Measurements from ENCODE around the gene SLC9A1. TPM values are rescaled to one million over a fixed set of nuclear protein-coding genes. Genes with fewer than 3 reads are reported as not detected.

The SLC9A1 gene
- total RNA-seq, 1 donor from 2014 or later, result 170 TPM

GRCh38 chr1:27102707-27103468 lies 52.0 kb downstream of the SLC9A1 start:
- peak; percentile 79 for DNase-seq (ENCODE audit: low spot score)

- no peak for DNase-seq (ENCODE audit: low spot score)
Measured at GRCh38 chr1:27102134-27102706, 52.7 kb downstream of the SLC9A1 start.

GRCh38 chr1:27101696-27102095 lies 53.2 kb downstream of the SLC9A1 start:
- DNase-seq (ENCODE audit: low spot score), result no peak

GRCh38 chr1:27101054-27101491 lies 53.9 kb downstream of the SLC9A1 start:
- DNase-seq (ENCODE audit: low spot score), result no peak

GRCh38 chr1:27100335-27101053 lies 54.4 kb downstream of the SLC9A1 start:
- no peak for DNase-seq (ENCODE audit: low spot score)

GRCh38 chr1:27099587-27100334 lies 55.2 kb downstream of the SLC9A1 start:
- DNase-seq (ENCODE audit: low spot score), result no peak

- DNase-seq (ENCODE audit: low spot score), result no peak
Measured at GRCh38 chr1:27099135-27099586, 55.8 kb downstream of the SLC9A1 start.

- no peak for DNase-seq (ENCODE audit: low spot score)
Measured at GRCh38 chr1:27098431-27099134, 56.3 kb downstream of the SLC9A1 start.

GRCh38 chr1:27097484-27097917 lies 57.4 kb downstream of the SLC9A1 start:
- DNase-seq (ENCODE audit: low spot score), result peak; percentile 80

- no peak for DNase-seq (ENCODE audit: low spot score)
Measured at GRCh38 chr1:27095576-27095975, 59.3 kb downstream of the SLC9A1 start.

- DNase-seq (ENCODE audit: low spot score), result no peak
Measured at GRCh38 chr1:27092888-27093287, 62.0 kb downstream of the SLC9A1 start.

GRCh38 chr1:27090911-27091310 lies 64.0 kb downstream of the SLC9A1 start:
- no peak for DNase-seq (ENCODE audit: low spot score)

GRCh38 chr1:27087371-27088220 lies 67.3 kb downstream of the SLC9A1 start:
- DNase-seq (ENCODE audit: low spot score), result no peak

GRCh38 chr1:27086628-27087027 lies 68.3 kb downstream of the SLC9A1 start:
- DNase-seq (ENCODE audit: low spot score), result no peak

- no peak for DNase-seq (ENCODE audit: low spot score)
Measured at GRCh38 chr1:27086026-27086425, 68.9 kb downstream of the SLC9A1 start.

- no peak for DNase-seq (ENCODE audit: low spot score)
Measured at GRCh38 chr1:27084107-27084506, 70.8 kb downstream of the SLC9A1 start.

- DNase-seq (ENCODE audit: low spot score), result no peak
Measured at GRCh38 chr1:27077968-27078367, 77.0 kb downstream of the SLC9A1 start.

GRCh38 chr1:27076803-27077202 lies 78.1 kb downstream of the SLC9A1 start:
- DNase-seq (ENCODE audit: low spot score), result no peak

GRCh38 chr1:27074175-27074780 lies 80.6 kb downstream of the SLC9A1 start:
- no peak for DNase-seq (ENCODE audit: low spot score)

GRCh38 chr1:27071049-27071416 lies 83.9 kb downstream of the SLC9A1 start:
- DNase-seq (ENCODE audit: low spot score), result no peak

All from mucosa of gallbladder (tissue), 1 donor.